Measurements from ENCODE around the gene EIPR1. TPM values are rescaled to one million over a fixed set of nuclear protein-coding genes. Genes with fewer than 3 reads are reported as not detected.

EIPR1 gene
- total and polyA plus RNA-seq, 10 of the 15 experiments (the other 5 are each of a cell fraction or from before 2014, with no cell fraction given) = 23.6 to 61.2 (median 42.2) TPM

- intact Hi-C loops (cut with micrococcal nuclease; ENCODE audit: unreplicated experiment) = no loop called here
- H3K27ac ChIP-seq (ENCODE audit: control insufficient read depth, insufficient read depth) = no peak overlapping the region
- no peak for ATAC-seq
- no peaks in the 10 kb centered on the region for H3K4me1 ChIP-seq (ENCODE audit: control insufficient read depth, insufficient read depth, low read length)
- no peak for DNase-seq (ENCODE audit: low read depth, low spot score)
- no peak overlapping the region for H2AFZ ChIP-seq (ENCODE audit: control insufficient read depth, low read depth, low read length)
- H3K36me3 ChIP-seq (ENCODE audit: control insufficient read depth in 2 of 2, insufficient read depth in 2 of 2, low read length in 1 of 2) = peaks cover 6 to 25% of the 10 kb centered on the region in 2 experiments
- no peaks in the 10 kb centered on the region for H3K27me3 ChIP-seq (replicated peaks in 1 of 2; ENCODE audit: control insufficient read depth in 2 of 2, insufficient read depth in 2 of 2, low read length in 1 of 2)
- no peak overlapping the region for H3K9ac ChIP-seq (ENCODE audit: control insufficient read depth, insufficient read depth, low read length)
- ChIA-PET RAD21 (ENCODE audit: unreplicated experiment) (no interaction called here), POLR2A (no interaction called here), CTCF (interaction anchor here (0.6 kb wide), 1 partner anchor 70 kb away, joined by 3 read pairs; no protein-coding TSS in a partner anchor), SMC1A (ENCODE audit: uncharacterized antibody, unreplicated experiment) (no interaction called here)
- no peak overlapping the region for H3K4me2 ChIP-seq (ENCODE audit: control insufficient read depth, insufficient read depth)
- in situ Hi-C loops (cut with MboI) = no loop called here
- H3K79me2 ChIP-seq (ENCODE audit: control insufficient read depth, insufficient read depth, low read length) = peaks cover 9% of the 10 kb centered on the region
- no peaks in the 10 kb centered on the region; the same call in 1 of the 2 replicates for H4K20me1 ChIP-seq (ENCODE audit: control insufficient read depth, insufficient read depth)
- WGBS (ENCODE audit: insufficient coverage, insufficient replicate concordance, low lambda C conversion rate, missing lambda C conversion rate) = 88% methylated on average over 3 of the region's 3 CpGs
- H3K4me3 ChIP-seq = no peak overlapping the region
- peaks cover 4% of the 10 kb centered on the region; the same call in 2 of the 3 replicates for H3K9me3 ChIP-seq (replicated peaks; ENCODE audit: control insufficient read depth, insufficient read depth, low read length)
- no peak for FAIRE-seq
- BruUV-seq (replicated peaks) = no TSS peak
- TF ChIP-seq KLF5 (IDR thresholded peaks at IDR 0.05; ENCODE audit: partially characterized antibody) (no peak), MEF2B (IDR thresholded peaks at IDR 0.05; ENCODE audit: partially characterized antibody, poor library complexity, severe bottlenecking) (no peak), SP1 (IDR thresholded peaks at IDR 0.05; ENCODE audit: low read depth, low read length) (no peak), KDM1A (IDR thresholded peaks at IDR 0.05; ENCODE audit: borderline replicate concordance) (no peak), CREM (IDR thresholded peaks at IDR 0.05; ENCODE audit: low read depth) (no peak), NBN (IDR thresholded peaks at IDR 0.05) (no peak), PBX3 (IDR thresholded peaks at IDR 0.05; ENCODE audit: insufficient replicate concordance, low read depth, low read length) (no peak), IRF5 (IDR thresholded peaks at IDR 0.05; ENCODE audit: borderline replicate concordance) (no peak)
- TF ChIP-seq, protein P1, sequence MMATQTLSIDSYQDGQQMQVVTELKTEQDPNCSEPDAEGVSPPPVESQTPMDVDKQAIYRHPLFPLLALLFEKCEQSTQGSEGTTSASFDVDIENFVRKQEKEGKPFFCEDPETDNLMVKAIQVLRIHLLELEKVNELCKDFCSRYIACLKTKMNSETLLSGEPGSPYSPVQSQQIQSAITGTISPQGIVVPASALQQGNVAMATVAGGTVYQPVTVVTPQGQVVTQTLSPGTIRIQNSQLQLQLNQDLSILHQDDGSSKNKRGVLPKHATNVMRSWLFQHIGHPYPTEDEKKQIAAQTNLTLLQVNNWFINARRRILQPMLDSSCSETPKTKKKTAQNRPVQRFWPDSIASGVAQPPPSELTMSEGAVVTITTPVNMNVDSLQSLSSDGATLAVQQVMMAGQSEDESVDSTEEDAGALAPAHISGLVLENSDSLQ (IDR thresholded peaks at IDR 0.05) = no peak
- TF ChIP-seq, protein P2, sequence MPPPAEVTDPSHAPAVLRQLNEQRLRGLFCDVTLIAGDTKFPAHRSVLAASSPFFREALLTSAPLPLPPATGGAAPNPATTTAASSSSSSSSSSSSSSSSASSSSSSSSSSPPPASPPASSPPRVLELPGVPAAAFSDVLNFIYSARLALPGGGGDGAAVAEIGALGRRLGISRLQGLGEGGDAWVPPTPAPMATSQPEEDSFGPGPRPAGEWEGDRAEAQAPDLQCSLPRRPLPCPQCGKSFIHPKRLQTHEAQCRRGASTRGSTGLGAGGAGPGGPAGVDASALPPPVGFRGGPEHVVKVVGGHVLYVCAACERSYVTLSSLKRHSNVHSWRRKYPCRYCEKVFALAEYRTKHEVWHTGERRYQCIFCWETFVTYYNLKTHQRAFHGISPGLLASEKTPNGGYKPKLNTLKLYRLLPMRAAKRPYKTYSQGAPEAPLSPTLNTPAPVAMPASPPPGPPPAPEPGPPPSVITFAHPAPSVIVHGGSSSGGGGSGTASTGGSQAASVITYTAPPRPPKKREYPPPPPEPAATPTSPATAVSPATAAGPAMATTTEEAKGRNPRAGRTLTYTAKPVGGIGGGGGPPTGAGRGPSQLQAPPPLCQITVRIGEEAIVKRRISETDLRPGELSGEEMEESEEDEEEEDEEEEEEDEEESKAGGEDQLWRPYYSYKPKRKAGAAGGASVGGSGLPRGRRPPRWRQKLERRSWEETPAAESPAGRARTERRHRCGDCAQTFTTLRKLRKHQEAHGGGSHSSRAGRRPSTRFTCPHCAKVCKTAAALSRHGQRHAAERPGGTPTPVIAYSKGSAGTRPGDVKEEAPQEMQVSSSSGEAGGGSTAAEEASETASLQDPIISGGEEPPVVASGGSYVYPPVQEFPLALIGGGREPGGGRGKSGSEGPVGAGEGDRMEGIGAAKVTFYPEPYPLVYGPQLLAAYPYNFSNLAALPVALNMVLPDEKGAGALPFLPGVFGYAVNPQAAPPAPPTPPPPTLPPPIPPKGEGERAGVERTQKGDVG (CRISPR knock-in tag; IDR thresholded peaks at IDR 0.05) = no peak
- TF ChIP-seq, protein P3, sequence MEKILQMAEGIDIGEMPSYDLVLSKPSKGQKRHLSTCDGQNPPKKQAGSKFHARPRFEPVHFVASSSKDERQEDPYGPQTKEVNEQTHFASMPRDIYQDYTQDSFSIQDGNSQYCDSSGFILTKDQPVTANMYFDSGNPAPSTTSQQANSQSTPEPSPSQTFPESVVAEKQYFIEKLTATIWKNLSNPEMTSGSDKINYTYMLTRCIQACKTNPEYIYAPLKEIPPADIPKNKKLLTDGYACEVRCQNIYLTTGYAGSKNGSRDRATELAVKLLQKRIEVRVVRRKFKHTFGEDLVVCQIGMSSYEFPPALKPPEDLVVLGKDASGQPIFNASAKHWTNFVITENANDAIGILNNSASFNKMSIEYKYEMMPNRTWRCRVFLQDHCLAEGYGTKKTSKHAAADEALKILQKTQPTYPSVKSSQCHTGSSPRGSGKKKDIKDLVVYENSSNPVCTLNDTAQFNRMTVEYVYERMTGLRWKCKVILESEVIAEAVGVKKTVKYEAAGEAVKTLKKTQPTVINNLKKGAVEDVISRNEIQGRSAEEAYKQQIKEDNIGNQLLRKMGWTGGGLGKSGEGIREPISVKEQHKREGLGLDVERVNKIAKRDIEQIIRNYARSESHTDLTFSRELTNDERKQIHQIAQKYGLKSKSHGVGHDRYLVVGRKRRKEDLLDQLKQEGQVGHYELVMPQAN (conservative IDR thresholded peaks at IDR 0.05) = no peak
- TF ChIP-seq, protein P4, sequence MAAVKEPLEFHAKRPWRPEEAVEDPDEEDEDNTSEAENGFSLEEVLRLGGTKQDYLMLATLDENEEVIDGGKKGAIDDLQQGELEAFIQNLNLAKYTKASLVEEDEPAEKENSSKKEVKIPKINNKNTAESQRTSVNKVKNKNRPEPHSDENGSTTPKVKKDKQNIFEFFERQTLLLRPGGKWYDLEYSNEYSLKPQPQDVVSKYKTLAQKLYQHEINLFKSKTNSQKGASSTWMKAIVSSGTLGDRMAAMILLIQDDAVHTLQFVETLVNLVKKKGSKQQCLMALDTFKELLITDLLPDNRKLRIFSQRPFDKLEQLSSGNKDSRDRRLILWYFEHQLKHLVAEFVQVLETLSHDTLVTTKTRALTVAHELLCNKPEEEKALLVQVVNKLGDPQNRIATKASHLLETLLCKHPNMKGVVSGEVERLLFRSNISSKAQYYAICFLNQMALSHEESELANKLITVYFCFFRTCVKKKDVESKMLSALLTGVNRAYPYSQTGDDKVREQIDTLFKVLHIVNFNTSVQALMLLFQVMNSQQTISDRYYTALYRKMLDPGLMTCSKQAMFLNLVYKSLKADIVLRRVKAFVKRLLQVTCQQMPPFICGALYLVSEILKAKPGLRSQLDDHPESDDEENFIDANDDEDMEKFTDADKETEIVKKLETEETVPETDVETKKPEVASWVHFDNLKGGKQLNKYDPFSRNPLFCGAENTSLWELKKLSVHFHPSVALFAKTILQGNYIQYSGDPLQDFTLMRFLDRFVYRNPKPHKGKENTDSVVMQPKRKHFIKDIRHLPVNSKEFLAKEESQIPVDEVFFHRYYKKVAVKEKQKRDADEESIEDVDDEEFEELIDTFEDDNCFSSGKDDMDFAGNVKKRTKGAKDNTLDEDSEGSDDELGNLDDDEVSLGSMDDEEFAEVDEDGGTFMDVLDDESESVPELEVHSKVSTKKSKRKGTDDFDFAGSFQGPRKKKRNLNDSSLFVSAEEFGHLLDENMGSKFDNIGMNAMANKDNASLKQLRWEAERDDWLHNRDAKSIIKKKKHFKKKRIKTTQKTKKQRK (IDR thresholded peaks at IDR 0.05; ENCODE audit: low read depth, low read length) = no peak
These were observed 22.6 kb downstream of the EIPR1 start for GRCh38 chr2:3354986-3355385.
